NCI-H128 (cell line): ENCODE results near the gene ARL6IP4.

Experiments
- DNase-seq: peaks from one replicate; lab custom pipeline; 2025; ENCODE audit not compliant: unreplicated experiment; lab: John Stamatoyannopoulos, UW

Gene ARL6IP4

DNA sequence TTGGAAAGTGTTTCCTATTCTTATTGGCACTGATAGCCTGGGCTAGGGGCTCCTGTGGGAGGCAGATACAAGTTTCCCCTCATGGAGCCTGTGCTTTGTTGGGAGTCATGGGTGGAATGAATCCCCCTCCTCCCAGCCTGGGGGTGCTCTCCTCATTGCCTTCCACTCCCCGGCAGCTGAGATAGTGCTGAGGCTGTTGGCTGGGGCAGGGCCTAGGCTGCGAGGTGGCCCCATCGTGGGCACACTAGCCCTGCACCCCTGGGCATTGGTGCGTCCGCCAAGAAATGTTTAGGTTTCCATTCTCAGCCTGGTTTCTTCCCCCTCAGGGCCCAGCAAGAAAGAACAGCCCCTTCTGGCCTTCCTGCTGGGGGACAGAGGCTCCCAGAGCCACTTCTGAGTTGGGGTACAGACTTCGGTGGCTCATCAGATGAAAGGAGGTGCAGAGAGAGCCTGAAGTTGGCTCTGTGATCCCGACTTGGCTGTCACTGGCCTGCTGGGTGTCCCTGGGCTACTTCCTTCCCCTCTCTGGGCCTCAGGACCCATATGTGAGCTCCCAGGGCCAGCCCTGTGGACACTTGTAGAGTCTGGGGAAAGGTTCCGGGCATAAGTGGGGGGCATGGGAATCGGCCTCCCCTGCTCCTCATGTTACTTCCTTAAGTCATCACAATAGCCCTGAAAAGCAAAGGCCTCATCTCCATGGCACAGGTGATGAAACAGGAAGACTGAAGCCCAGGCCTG is 2.7 kb upstream of the ARL6IP4 start:
- DNase-seq: no peak

- DNase-seq: no peak
These were observed 1.9 kb upstream of the ARL6IP4 start for GRCh38 chr12:122978507-122978955.

GRCh38 chr12:122979001-122979907 is 1.2 kb upstream of the ARL6IP4 start:
- no peak for DNase-seq

- DNase-seq: no peak
These were observed 636 bp upstream of the ARL6IP4 start for GRCh38 chr12:122979908-122980182.

DNA sequence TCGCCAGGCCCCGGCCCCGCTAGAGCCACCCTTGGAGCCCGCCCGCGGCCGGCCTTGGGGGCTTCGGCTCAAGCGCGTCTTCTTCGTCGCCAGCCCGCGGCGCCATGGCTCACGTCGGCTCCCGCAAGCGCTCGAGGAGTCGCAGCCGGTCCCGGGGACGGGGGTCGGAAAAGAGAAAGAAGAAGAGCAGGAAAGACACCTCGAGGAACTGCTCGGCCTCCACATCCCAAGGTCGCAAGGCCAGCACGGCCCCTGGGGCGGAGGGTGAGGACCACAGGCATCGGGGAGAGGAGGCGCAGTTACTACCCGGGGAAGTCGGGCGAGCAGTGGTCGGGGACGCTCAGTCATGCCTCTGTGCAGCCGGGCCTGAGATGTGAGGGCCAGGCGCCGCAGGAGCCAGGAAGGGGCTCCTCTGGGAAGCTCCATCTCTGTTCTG is 573 bp downstream of the ARL6IP4 start:
- DNase-seq: no peak

GRCh38 chr12:122981587-122982476 is 1.4 kb downstream of the ARL6IP4 start:
- no peak for DNase-seq

GRCh38 chr12:122982477-122982815 is 2.0 kb downstream of the ARL6IP4 start:
- DNase-seq: no peak

DNA sequence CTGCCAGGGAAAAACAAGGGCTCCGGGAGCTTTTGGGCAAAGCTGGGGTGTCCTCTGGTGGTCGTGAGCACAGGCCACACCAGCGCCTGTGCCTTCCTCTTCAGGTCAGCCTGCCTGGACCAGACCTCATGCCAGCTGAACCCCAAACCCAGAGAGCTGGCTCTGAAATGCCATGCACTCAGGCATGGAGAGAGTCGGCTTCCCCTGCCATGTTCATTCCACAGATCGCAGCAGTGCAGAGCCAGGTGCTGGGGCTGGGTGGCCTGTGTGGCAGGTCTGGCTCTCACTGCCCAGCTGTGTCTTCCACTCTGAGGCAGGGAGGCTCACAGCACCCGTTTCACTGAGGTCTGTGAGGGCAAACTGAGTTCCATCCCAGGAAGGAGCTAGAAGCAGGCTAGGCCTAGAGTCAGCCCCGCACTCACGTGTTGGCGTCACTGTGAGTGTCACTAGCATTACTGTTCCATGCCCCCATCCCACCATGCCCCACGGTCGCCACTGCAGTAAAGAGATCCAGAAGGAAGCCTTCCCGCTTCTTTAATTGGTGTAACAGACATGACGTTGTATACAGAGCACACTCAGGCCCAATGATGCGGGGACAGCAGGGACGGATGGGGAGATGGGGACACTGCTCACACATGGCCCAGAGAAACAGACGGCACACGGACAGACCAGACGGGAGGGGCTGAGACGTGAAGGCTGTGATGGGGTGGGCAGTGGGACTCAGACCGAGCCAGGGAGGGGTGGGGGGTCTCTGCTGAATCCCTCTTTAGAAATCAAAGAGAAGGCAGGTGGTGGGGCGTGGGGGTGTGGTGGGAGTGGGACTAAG is 2.7 kb downstream of the ARL6IP4 start:
- DNase-seq: no peak

GRCh38 chr12:122983789-122984515 is 3.5 kb downstream of the ARL6IP4 start:
- no peak for DNase-seq

DNA sequence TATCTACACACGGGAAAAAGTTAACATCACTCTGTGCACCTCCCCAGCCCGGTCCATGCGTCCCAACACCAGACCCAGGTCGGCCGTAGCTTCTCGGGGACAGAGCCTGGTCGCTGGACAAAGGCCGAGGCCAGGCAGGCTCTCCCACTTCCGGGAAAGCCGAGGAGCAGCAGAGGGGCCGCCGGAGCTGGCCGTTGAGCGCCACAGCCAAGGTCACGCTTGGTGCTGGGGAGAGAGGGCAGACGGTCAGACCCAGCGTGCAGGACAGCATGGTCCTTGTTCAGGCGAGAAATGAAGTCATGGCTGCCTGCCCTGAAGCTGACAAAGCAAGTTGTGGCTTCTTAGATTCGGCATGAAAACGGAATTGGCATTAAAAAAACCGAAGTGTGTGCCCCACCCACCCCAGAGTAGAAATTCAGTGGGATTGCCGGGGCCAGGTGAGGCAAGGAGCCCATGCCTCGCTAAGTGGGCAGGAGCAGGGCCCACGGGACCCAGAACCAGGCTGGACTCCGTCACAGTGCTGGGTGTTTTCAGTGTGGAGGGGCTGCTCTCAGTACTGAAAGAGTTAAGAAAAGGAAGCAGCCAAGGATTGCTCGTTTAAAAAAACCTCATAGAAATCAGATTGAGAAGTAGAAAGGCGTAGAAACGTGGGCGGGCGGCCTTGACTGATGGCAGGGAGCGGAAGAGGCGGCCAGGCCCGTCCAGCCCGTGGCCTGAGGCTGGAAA is 4.3 kb downstream of the ARL6IP4 start:
- DNase-seq: no peak

DNA sequence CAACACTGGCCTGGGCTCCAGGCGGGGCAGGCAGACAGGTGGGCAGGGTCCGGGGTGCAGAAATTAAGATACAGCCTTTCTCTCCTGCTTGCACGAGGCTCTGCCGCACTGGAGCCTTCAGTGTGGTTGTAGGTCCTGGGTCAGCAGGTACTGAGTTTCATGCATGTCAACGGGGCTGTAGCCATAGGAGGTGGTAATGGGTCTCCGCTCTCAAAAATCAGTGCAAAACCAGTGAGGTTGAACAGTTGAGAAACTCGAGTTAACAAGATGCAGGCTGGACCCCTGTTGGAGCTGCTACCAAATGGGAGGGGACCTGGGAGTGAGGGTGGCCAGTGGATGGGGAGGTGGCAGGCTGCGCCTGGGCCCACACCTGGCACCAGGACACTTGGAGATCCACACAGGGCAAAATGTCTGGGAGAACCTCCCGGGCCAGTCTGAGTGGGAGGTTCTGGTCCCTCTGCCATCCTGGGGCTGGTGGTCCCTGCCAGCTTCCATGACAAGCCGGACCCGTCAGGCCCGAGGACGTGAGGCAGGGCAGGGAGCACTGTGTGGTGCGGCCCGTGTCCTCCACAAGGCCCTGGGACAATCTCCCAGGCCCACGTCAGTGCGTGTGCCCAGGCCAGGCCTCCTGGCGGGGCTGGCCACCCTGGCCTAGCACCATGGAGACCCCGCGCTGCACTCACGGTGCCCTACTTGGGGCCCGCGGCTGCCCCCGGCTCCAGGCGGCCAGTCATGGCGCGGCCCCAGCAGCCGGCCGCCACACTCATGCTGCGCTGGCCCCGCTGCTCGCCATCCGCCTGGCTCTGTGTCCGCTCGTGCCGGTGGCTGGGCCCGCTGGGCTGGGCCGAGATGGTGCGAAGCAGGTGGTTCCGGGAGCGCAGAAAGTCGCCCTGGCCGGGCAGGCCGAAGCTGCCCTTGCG is 5.1 kb downstream of the ARL6IP4 start:
- no peak for DNase-seq

DNA sequence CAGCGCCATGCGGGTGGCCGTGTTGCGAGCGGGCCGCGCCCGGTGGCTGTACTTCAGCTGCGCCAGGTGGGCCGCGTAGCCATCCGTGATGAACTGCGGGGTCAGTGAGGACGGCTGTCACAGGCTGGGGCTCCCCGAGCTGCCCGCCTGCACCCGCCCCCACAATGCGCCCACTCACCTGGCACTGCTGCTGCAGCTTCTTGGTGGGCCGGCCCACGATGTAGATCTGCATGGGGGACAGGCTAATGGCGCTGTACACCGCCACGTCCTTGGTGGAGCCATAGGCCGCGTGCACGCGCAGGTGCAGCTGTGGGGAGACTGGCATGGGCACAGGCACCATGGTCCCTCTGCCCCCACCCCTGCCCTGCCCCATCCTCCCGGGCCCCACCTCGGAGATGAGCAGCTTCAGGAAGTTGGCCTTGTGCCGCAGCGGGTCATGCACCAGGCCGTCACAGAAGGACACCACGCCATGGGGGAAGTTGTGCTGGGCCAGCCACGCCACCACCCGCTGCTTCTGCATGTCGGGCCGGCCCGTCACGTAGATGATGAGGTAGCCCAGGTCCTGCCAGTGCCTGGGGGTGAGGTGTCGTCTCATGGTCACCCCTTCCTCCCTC is 5.9 kb downstream of the ARL6IP4 start:
- DNase-seq: no peak

DNA sequence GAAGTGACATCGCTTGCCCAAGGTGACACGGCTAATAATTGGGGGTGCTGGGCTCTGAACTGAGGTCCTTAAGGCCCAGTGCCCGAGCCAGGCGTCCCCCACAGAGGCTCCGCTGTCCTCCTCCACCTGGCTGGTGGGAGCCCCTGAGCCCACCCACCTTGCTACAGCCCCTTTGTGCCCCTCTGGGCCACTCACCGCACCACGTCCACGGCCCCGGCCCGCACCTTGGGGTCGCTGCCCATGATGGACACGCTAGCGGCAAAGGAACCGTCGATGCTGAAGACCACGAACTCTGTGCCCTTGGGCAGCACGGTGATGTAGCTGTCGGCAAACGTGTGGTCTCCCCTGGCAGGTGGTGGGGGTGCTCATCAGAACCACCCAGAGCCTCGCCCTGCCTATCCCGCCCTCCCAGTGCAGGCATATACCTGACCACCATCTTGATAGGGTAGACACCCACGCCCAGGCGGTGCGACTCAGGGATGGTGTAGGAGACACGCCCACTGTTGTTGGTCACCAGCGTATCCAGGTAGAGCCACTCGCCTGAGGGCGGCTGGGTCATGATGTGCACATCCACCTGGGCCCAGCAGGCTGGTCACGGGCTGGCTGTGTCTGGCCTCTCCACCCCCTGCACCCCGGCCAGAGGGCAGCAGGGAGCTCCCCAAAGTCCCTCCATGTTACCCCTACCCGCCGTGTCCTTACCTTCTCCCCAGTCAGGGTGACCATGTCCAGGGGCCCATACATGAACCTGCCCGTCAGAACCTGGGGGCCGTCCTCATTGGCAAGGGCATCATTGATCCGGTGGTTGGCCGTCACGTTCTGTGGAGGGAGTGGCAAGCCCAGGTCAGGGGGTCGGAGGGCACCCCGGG is 6.8 kb downstream of the ARL6IP4 start:
- no peak for DNase-seq

DNA sequence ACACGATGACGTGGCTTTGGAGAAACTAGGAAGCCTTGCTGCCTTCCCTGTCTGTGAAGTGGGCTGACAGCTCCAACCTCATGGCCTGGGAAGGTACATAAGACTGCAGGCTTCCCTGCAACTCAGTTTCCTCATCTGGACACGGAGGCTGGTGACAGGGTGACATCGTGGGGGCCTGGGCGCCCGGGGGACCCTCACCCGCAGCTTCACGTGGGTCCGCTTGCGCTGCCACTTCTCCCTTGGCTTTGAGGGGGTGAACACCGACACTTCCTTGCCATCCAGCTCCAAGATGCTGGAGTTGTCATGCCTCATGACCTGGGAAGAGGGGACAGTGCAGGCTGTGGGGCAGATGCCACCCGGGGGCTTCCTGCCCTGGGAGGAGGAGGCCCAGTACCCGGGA is 7.6 kb downstream of the ARL6IP4 start:
- DNase-seq: no peak

DNA sequence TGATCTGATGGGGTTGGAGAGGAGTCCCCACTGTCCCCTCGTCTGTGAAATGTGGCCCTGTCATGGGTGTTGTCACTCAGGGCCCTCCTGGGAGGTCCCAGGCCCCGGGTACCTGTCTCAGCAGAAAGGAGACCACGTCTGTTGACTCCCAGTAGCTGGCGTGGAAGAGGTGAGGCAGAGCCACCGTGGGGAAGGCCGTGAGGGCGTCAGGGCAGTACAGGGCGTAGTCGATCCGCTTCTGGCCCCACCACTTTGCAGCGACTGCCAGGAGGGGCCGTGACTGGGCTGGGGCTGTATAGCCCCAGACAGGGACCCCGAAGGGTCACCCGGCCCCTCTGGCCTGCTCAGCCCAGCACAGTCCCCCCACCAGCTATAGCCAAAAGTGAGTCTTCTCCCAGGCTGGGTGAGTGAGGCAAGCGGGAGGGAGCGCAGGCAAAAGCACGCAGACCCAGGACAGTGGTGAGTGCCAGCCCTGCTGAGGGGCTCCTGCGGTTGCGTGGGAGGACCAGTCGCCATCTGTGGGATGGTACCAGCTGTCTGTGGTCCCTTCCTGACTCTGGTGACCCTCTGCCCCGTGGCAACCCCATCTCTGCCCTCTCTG is 8.2 kb downstream of the ARL6IP4 start:
- no peak for DNase-seq

- DNase-seq: no peak
These were observed 8.9 kb downstream of the ARL6IP4 start for GRCh38 chr12:122989225-122989839.
